ENCODE results near the gene C11orf52. TPM values are rescaled to one million over a fixed set of nuclear protein-coding genes. Genes with fewer than 3 reads are reported as not detected.

C11orf52 gene
- total RNA-seq, 2 experiments from 2014 or later = 0.27 TPM; not detected in 1

GRCh38 chr11:111946499-111946898 is 27.8 kb downstream of the C11orf52 start:
- Mint-ChIP-seq H3K4me1 (peaks cover 23% of the 10 kb centered on the region), H3K4me3 (no peak overlapping the region), H3K9me3 (no peaks in the 10 kb centered on the region), H3K27ac (no peak overlapping the region), H3K27me3 (no peaks in the 10 kb centered on the region), H3K36me3 (ENCODE audit: low read depth) (peaks cover 4% of the 10 kb centered on the region)
- ChIA-PET POLR2A (interaction anchor here (0.7 kb wide), 1 partner anchor 316 kb away, joined by 16 read pairs; no protein-coding TSS in a partner anchor), CTCF (interaction anchor here (0.7 to 1.2 kb wide), 2 partner anchors 11 to 33 kb away, joined by 3 to 5 read pairs; no protein-coding TSS in a partner anchor)
- no peak for DNase-seq

GRCh38 chr11:111947143-111947542 is 28.4 kb downstream of the C11orf52 start:
- ChIA-PET CTCF (interaction anchor here (0.7 kb wide), 1 partner anchor 12 kb away, joined by 3 read pairs; no protein-coding TSS in a partner anchor), POLR2A (no interaction called here)
- H3K9me3 Mint-ChIP-seq = no peaks in the 10 kb centered on the region
- peaks cover 23% of the 10 kb centered on the region for H3K4me1 Mint-ChIP-seq
- DNase-seq = no peak
- H3K27ac Mint-ChIP-seq = no peak overlapping the region
- peaks cover 4% of the 10 kb centered on the region for H3K36me3 Mint-ChIP-seq (ENCODE audit: low read depth)
- H3K4me3 Mint-ChIP-seq = no peak overlapping the region
- no peaks in the 10 kb centered on the region for H3K27me3 Mint-ChIP-seq

- no peaks in the 10 kb centered on the region for H3K27me3 Mint-ChIP-seq
- peaks cover 14% of the 10 kb centered on the region for H3K4me1 Mint-ChIP-seq
- H3K9me3 Mint-ChIP-seq = no peaks in the 10 kb centered on the region
- H3K27ac Mint-ChIP-seq = no peak overlapping the region
- no peak overlapping the region for H3K4me3 Mint-ChIP-seq
- H3K36me3 Mint-ChIP-seq (ENCODE audit: low read depth) = peaks cover 4% of the 10 kb centered on the region
- no peak for DNase-seq
- ChIA-PET POLR2A (no interaction called here), CTCF (interaction anchor here (0.6 to 0.9 kb wide), 3 partner anchors 9 to 105 kb away, joined by 3 to 5 read pairs (median 3); no protein-coding TSS in a partner anchor)
These were observed 31.1 kb downstream of the C11orf52 start for GRCh38 chr11:111949519-111950426.

GRCh38 chr11:111951565-111951964 is 32.9 kb downstream of the C11orf52 start:
- Mint-ChIP-seq H3K4me1 (peaks cover 9% of the 10 kb centered on the region), H3K27ac (no peak overlapping the region), H3K9me3 (no peaks in the 10 kb centered on the region), H3K4me3 (no peak overlapping the region), H3K27me3 (no peaks in the 10 kb centered on the region), H3K36me3 (ENCODE audit: low read depth) (peaks cover 4% of the 10 kb centered on the region)
- no peak for DNase-seq
- ChIA-PET CTCF (interaction anchor here (2.0 kb wide), 1 partner anchor 12 kb away, joined by 4 read pairs; no protein-coding TSS in a partner anchor), POLR2A (no interaction called here)

- CTCF ChIA-PET = interaction anchor here (0.6 to 2.1 kb wide), 5 partner anchors 16 to 180 kb away, joined by 3 to 10 read pairs (median 4); no protein-coding TSS in a partner anchor
- peaks cover 4% of the 10 kb centered on the region for H3K36me3 Mint-ChIP-seq (ENCODE audit: low read depth)
- H3K9me3 Mint-ChIP-seq = no peaks in the 10 kb centered on the region
These were observed 35.4 kb downstream of the C11orf52 start for GRCh38 chr11:111954154-111954553.

GRCh38 chr11:111957663-111958444 is 39.1 kb downstream of the C11orf52 start:
- Mint-ChIP-seq H3K9me3 (no peaks in the 10 kb centered on the region), H3K4me1 (no peaks in the 10 kb centered on the region), H3K27me3 (no peaks in the 10 kb centered on the region), H3K27ac (no peak overlapping the region), H3K36me3 (ENCODE audit: low read depth) (no peaks in the 10 kb centered on the region), H3K4me3 (no peak overlapping the region)
- ChIA-PET POLR2A (interaction anchor here (0.6 kb wide), 1 partner anchor 14 kb away, joined by 3 read pairs; no protein-coding TSS in a partner anchor), CTCF (interaction anchor here (1.2 to 2.5 kb wide), 3 partner anchors 15 to 26 kb away, joined by 6 to 8 read pairs (median 7); no protein-coding TSS in a partner anchor)
- no peak for DNase-seq

More at GRCh38 chr11:111954154-111954553, 35.4 kb downstream of the C11orf52 start:
- Mint-ChIP-seq H3K27ac (no peak overlapping the region), H3K4me1 (peaks cover 8% of the 10 kb centered on the region), H3K27me3 (no peaks in the 10 kb centered on the region), H3K4me3 (no peak overlapping the region)
- no peak for DNase-seq
- POLR2A ChIA-PET = no interaction called here

- Mint-ChIP-seq H3K27ac (no peak overlapping the region), H3K27me3 (no peaks in the 10 kb centered on the region), H3K36me3 (ENCODE audit: low read depth) (no peaks in the 10 kb centered on the region), H3K9me3 (no peaks in the 10 kb centered on the region), H3K4me1 (no peaks in the 10 kb centered on the region), H3K4me3 (no peak overlapping the region)
- no peak for DNase-seq
- ChIA-PET POLR2A (no interaction called here), CTCF (interaction anchor here (1.1 to 2.6 kb wide), 4 partner anchors 8 to 21 kb away, joined by 5 to 8 read pairs (median 8); no protein-coding TSS in a partner anchor)
These were observed 42.2 kb downstream of the C11orf52 start for GRCh38 chr11:111960916-111961315.

GRCh38 chr11:111961389-111962300 is 42.9 kb downstream of the C11orf52 start:
- DNase-seq = no peak
- Mint-ChIP-seq H3K27ac (no peak overlapping the region), H3K27me3 (no peaks in the 10 kb centered on the region), H3K4me1 (no peaks in the 10 kb centered on the region), H3K4me3 (no peak overlapping the region), H3K36me3 (ENCODE audit: low read depth) (peaks cover under 1% of the 10 kb centered on the region), H3K9me3 (no peaks in the 10 kb centered on the region)
- ChIA-PET CTCF (interaction anchor here (1.1 to 2.6 kb wide), 4 partner anchors 9 to 21 kb away, joined by 5 to 8 read pairs (median 8); no protein-coding TSS in a partner anchor), POLR2A (no interaction called here)

- Mint-ChIP-seq H3K4me1 (no peaks in the 10 kb centered on the region), H3K27me3 (no peaks in the 10 kb centered on the region), H3K36me3 (ENCODE audit: low read depth) (peaks cover 4% of the 10 kb centered on the region), H3K9me3 (no peaks in the 10 kb centered on the region), H3K4me3 (no peak overlapping the region), H3K27ac (no peak overlapping the region)
- no peak for DNase-seq
- CTCF ChIA-PET = interaction anchor here (0.9 to 1.4 kb wide), 3 partner anchors 11 to 32 kb away, joined by 3 to 4 read pairs (median 3); no protein-coding TSS in a partner anchor
- POLR2A ChIA-PET = no interaction called here
These were observed 45.2 kb downstream of the C11orf52 start for GRCh38 chr11:111963931-111964340.

- POLR2A ChIA-PET = no interaction called here
These were observed 48.0 kb downstream of the C11orf52 start for GRCh38 chr11:111966678-111967077.

GRCh38 chr11:111967649-111968048 is 48.9 kb downstream of the C11orf52 start:
- DNase-seq = no peak
- peaks cover 6% of the 10 kb centered on the region for H3K36me3 Mint-ChIP-seq (ENCODE audit: low read depth)
- no peaks in the 10 kb centered on the region for H3K9me3 Mint-ChIP-seq
- H3K27ac Mint-ChIP-seq = no peak overlapping the region
- no peaks in the 10 kb centered on the region for H3K27me3 Mint-ChIP-seq
- ChIA-PET CTCF (no interaction called here), POLR2A (no interaction called here)
- no peaks in the 10 kb centered on the region for H3K4me1 Mint-ChIP-seq
- H3K4me3 Mint-ChIP-seq = no peak overlapping the region

More at GRCh38 chr11:111966678-111967077, 48.0 kb downstream of the C11orf52 start:
- CTCF ChIA-PET = interaction anchor here (1.7 kb wide), 1 partner anchor 15 kb away, joined by 7 read pairs; no protein-coding TSS in a partner anchor
- H3K36me3 Mint-ChIP-seq (ENCODE audit: low read depth) = peaks cover 6% of the 10 kb centered on the region
- H3K9me3 Mint-ChIP-seq = no peaks in the 10 kb centered on the region
- no peaks in the 10 kb centered on the region for H3K27me3 Mint-ChIP-seq
- no peak overlapping the region for H3K27ac Mint-ChIP-seq
- H3K4me3 Mint-ChIP-seq = no peak overlapping the region
- no peak for DNase-seq
- H3K4me1 Mint-ChIP-seq = no peaks in the 10 kb centered on the region

GRCh38 chr11:111969344-111969743 is 50.6 kb downstream of the C11orf52 start:
- DNase-seq = no peak
- no peak overlapping the region for H3K4me3 Mint-ChIP-seq
- POLR2A ChIA-PET = no interaction called here
- H3K9me3 Mint-ChIP-seq = no peaks in the 10 kb centered on the region
- no peak overlapping the region for H3K27ac Mint-ChIP-seq
- CTCF ChIA-PET = no interaction called here
- peaks cover 6% of the 10 kb centered on the region for H3K36me3 Mint-ChIP-seq (ENCODE audit: low read depth)
- no peaks in the 10 kb centered on the region for H3K27me3 Mint-ChIP-seq
- H3K4me1 Mint-ChIP-seq = no peaks in the 10 kb centered on the region

All from activated CD4-positive, alpha-beta T cell treated with anti-CD3 and anti-CD28 coated beads, Interleukin-2, amount 10 ng/mL, durations not matched to agents 7 days and 5 days (primary cell).